ENCODE measurements around the gene CCSER1.
"Not testable (repeated sequence)": the region's sequence is repeated elsewhere in the genome, so short reads cannot be mapped to it uniquely, and the experiment has no call there.

CCSER1 gene

GRCh38 chr4:90745176-90745575 is 618.0 kb downstream of the CCSER1 start:
- DNase-seq = no peak

- no peak for DNase-seq
Measured at GRCh38 chr4:90753068-90753467, 625.9 kb downstream of the CCSER1 start.

GRCh38 chr4:90757534-90758060 is 630.4 kb downstream of the CCSER1 start:
- DNase-seq = no peak

- no peak for DNase-seq
Measured at GRCh38 chr4:90760059-90760458, 632.9 kb downstream of the CCSER1 start.

GRCh38 chr4:90766837-90767236 is 639.6 kb downstream of the CCSER1 start:
- DNase-seq = no peak

- no peak for DNase-seq
Measured at GRCh38 chr4:90769251-90769650, 642.1 kb downstream of the CCSER1 start.

- no peak for DNase-seq
Measured at GRCh38 chr4:90780193-90780592, 653.0 kb downstream of the CCSER1 start.

- no peak for DNase-seq
Measured at GRCh38 chr4:90786602-90787001, 659.4 kb downstream of the CCSER1 start.

- DNase-seq = no peak
Measured at GRCh38 chr4:90792696-90793095, 665.5 kb downstream of the CCSER1 start.

GRCh38 chr4:90798948-90799347 is 671.8 kb downstream of the CCSER1 start:
- no peak for DNase-seq

- DNase-seq = no peak
Measured at GRCh38 chr4:90799895-90800294, 672.7 kb downstream of the CCSER1 start.

- DNase-seq = no peak
Measured at GRCh38 chr4:90815569-90815968, 688.4 kb downstream of the CCSER1 start.

GRCh38 chr4:90816754-90817153 is 689.6 kb downstream of the CCSER1 start:
- DNase-seq = no peak

- DNase-seq = no peak
Measured at GRCh38 chr4:90824266-90825150, 697.3 kb downstream of the CCSER1 start.

GRCh38 chr4:90825849-90826248 is 698.7 kb downstream of the CCSER1 start:
- DNase-seq = no peak

- DNase-seq = no peak
Measured at GRCh38 chr4:90833706-90834105, 706.5 kb downstream of the CCSER1 start.

GRCh38 chr4:90837241-90837640 is 710.0 kb downstream of the CCSER1 start:
- no peak for DNase-seq

- DNase-seq = not testable (repeated sequence)
Measured at GRCh38 chr4:90838859-90839258, 711.7 kb downstream of the CCSER1 start.

- DNase-seq = no peak
Measured at GRCh38 chr4:90840291-90840690, 713.1 kb downstream of the CCSER1 start.

GRCh38 chr4:90840828-90841227 is 713.6 kb downstream of the CCSER1 start:
- DNase-seq = no peak

GRCh38 chr4:90841676-90842075 is 714.5 kb downstream of the CCSER1 start:
- DNase-seq = no peak

- DNase-seq = no peak
Measured at GRCh38 chr4:90842960-90843359, 715.8 kb downstream of the CCSER1 start.

GRCh38 chr4:90844241-90844640 is 717.0 kb downstream of the CCSER1 start:
- DNase-seq = no peak

GRCh38 chr4:90845777-90846176 is 718.6 kb downstream of the CCSER1 start:
- DNase-seq = no peak

- no peak for DNase-seq
Measured at GRCh38 chr4:90852237-90852636, 725.0 kb downstream of the CCSER1 start.

Data from activated CD4-positive, alpha-beta T cell treated with anti-CD3 and anti-CD28 coated beads, Interleukin-2, Interleukin-6, amounts not matched to agents 100 ng/mL and 50 ng/mL, durations not matched to agents 16 hours and 8 hours (primary cell).